ENCODE data around the gene COL4A2.
"Not testable (repeated sequence)": the region's sequence is repeated elsewhere in the genome, so short reads cannot be mapped to it uniquely, and the experiment has no call there.

Gene COL4A2

GRCh38 chr13:110495881-110496280 lies 188.8 kb downstream of the COL4A2 start:
- no peak for DNase-seq (ENCODE audit: low read depth, low spot score)

- DNase-seq (ENCODE audit: low read depth, low spot score): no peak
These were observed 189.2 kb downstream of the COL4A2 start for GRCh38 chr13:110496281-110496680.

GRCh38 chr13:110497003-110497402 lies 189.9 kb downstream of the COL4A2 start:
- DNase-seq (ENCODE audit: low read depth, low spot score): no peak

GRCh38 chr13:110497896-110498295 lies 190.8 kb downstream of the COL4A2 start:
- not testable (repeated sequence) for DNase-seq (ENCODE audit: low read depth, low spot score)

GRCh38 chr13:110498327-110498726 lies 191.2 kb downstream of the COL4A2 start:
- no peak for DNase-seq (ENCODE audit: low read depth, low spot score)

GRCh38 chr13:110498765-110499164 lies 191.7 kb downstream of the COL4A2 start:
- no peak for DNase-seq (ENCODE audit: low read depth, low spot score)

- DNase-seq (ENCODE audit: low read depth, low spot score): no peak
These were observed 192.7 kb downstream of the COL4A2 start for GRCh38 chr13:110499621-110500281.

- no peak for DNase-seq (ENCODE audit: low read depth, low spot score)
These were observed 193.3 kb downstream of the COL4A2 start for GRCh38 chr13:110500341-110500740.

GRCh38 chr13:110501188-110501587 lies 194.1 kb downstream of the COL4A2 start:
- no peak for DNase-seq (ENCODE audit: low read depth, low spot score)

- DNase-seq (ENCODE audit: low read depth, low spot score): no peak
These were observed 196.2 kb downstream of the COL4A2 start for GRCh38 chr13:110503037-110503901.

GRCh38 chr13:110503979-110504499 lies 197.0 kb downstream of the COL4A2 start:
- DNase-seq (ENCODE audit: low read depth, low spot score): no peak

- no peak for DNase-seq (ENCODE audit: low read depth, low spot score)
These were observed 198.5 kb downstream of the COL4A2 start for GRCh38 chr13:110505594-110505993.

- no peak for DNase-seq (ENCODE audit: low read depth, low spot score)
These were observed 199.3 kb downstream of the COL4A2 start for GRCh38 chr13:110506396-110506795.

- DNase-seq (ENCODE audit: low read depth, low spot score): no peak
These were observed 199.9 kb downstream of the COL4A2 start for GRCh38 chr13:110506859-110507566.

- DNase-seq (ENCODE audit: low read depth, low spot score): no peak
These were observed 200.7 kb downstream of the COL4A2 start for GRCh38 chr13:110507678-110508381.

- no peak for DNase-seq (ENCODE audit: low read depth, low spot score)
These were observed 202.4 kb downstream of the COL4A2 start for GRCh38 chr13:110509478-110509926.

GRCh38 chr13:110509971-110510786 lies 203.1 kb downstream of the COL4A2 start:
- DNase-seq (ENCODE audit: low read depth, low spot score): no peak

- DNase-seq (ENCODE audit: low read depth, low spot score): no peak
These were observed 204.6 kb downstream of the COL4A2 start for GRCh38 chr13:110511509-110512181.

GRCh38 chr13:110512198-110512740 lies 205.2 kb downstream of the COL4A2 start:
- no peak for DNase-seq (ENCODE audit: low read depth, low spot score)

- DNase-seq (ENCODE audit: low read depth, low spot score): no peak
These were observed 209.4 kb downstream of the COL4A2 start for GRCh38 chr13:110516500-110516899.
